Ramos (cell line): ENCODE results near the gene C19orf33.

Source experiments
- in situ Hi-C: fragments of 300-500 bp; cut with MboI; formaldehyde crosslinking; loops from one replicate; pipeline ENCODE4 v1.14.3; 2022; ENCODE audit warnings: low sequenced_read_pairs; ENCODE audit not compliant: unreplicated experiment

Gene C19orf33

DNA sequence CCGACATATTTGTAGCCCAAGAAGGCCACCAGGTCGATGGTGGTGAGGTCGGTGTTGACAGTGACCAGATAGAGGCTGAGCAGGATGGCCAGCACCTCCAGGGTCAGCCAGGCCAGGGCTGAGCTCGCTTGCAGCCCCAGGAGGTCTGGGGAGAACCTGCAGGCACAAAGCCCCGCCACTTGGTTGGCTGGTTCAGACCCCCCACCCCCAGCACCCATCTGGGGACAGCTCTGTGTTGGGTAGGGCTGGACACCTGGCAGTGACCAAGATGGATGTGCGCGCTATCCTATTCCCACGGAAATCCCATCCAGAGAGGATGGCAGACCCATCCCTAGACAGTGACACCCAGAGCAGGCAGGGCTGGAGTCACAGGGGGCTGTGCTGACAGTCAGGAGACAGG is 3.5 kb downstream of the C19orf33 start:
- in situ Hi-C loops = no loop called here

DNA sequence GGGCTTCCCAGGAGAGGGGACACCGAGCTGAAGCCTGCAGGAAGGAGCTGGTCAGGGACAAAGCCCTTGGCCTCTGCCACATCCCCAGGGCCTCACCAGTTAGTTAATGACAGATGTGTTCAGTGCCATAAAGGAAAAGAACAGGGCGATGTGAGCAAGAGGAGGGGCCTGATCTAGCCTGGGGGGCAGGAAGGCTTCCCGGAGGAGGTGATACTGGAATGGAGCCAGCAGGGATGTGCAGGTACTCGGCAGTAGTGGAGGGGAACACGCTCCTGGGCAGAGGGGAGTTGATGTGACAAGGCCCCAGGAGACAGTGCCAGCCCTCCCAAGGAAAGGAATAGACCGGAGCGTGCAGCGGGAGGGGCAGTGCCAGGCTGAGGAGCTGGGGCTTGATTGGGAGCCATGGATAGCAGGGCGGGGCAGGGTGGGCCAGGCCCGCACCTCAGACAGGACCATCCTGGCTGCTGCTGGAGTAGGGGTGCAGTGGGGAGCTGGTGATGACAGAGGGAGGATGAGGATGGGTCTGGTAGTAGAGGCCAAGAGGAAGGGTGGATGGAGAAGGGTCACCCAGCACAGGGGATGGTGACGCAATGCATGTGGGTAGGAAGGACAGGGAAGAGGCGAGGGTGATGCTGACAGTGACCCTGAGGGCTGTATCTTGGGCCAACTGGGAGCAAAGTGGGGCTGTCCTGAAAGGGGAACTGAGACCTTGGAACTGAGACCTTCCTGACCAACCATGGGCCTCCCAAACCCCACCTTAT is 4.1 kb downstream of the C19orf33 start:
- in situ Hi-C loops = no loop called here

GRCh38 chr19:38308926-38309614 is 5.0 kb downstream of the C19orf33 start:
- in situ Hi-C loops = no loop called here

- in situ Hi-C loops = no loop called here
These were observed 5.7 kb downstream of the C19orf33 start for GRCh38 chr19:38309615-38310278.

GRCh38 chr19:38310279-38310670 is 6.2 kb downstream of the C19orf33 start:
- in situ Hi-C loops = no loop called here

GRCh38 chr19:38310986-38311385 is 6.9 kb downstream of the C19orf33 start:
- in situ Hi-C loops = no loop called here

DNA sequence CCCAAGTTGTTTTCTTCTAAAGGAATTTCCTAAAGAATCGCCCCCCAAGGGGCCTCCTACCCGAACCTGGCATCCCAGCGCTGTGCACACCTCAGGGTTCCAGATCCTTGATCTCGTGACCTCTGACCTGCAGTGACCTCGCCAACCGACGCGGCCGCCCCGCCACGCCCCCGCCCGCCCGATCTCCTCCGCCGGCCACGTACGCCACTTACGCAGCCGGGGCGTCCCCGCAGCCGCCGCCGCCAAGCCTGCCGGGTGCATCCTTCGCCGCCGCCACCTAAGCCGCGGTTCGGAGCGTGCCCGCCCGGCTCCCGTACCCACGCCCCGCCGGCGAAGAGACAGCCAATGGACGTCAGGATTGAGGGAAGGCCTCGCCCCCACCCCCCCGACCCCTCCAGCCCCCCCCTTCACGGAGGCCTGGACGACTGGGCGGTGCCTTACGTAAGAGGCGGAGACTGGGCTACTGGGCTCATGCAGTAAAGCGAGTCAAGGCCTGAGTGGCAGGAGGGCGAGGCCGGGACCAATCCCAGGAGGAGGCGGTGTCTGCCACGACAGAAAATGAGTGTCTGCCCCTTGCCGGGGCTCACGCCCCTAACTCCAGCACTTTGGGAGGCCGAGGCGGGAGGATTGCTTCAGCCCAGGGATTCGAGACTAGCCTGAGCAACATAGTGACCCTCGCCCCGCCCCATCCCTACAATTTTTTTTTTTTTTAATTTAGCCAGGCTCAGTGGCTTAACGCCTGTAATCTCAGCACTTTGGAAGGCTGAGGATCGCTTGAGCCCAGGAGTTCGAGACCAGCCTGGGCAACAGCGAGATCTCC is 11.8 kb downstream of the C19orf33 start, which contains the start of gene YIF1B:
YIF1B (minus strand) TSS at position 291 of the 820 bp plus-strand sequence; CDS start at position 261, 30 bp downstream.
- in situ Hi-C loops = no loop called here

- in situ Hi-C loops = no loop called here
These were observed 12.5 kb downstream of the C19orf33 start for GRCh38 chr19:38316477-38317067.

DNA sequence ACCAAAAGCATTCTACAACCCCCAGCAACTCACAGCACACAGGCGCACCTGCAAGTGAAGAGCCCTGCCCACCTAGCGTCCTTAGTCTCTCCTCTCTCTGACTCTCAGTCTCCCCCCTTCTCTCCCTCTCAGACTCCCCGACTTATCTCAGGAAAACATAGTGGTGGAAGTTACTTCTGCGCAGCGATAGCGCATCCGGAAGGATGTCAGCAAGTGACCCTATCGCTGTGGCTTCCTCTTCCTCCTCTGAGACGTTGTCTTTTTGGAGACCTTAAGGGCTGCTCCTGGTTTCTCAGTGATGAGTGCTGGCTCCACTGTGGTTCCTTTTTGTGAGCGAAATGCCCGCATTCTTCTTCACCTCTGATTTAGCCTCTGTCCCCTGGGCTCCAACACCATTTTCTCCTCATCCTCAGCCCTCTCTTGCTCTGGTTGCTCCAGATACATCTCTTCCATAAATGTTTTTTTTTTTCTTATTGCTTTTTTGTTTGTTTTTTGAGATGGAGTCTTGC is 13.1 kb downstream of the C19orf33 start:
- in situ Hi-C loops = no loop called here

DNA sequence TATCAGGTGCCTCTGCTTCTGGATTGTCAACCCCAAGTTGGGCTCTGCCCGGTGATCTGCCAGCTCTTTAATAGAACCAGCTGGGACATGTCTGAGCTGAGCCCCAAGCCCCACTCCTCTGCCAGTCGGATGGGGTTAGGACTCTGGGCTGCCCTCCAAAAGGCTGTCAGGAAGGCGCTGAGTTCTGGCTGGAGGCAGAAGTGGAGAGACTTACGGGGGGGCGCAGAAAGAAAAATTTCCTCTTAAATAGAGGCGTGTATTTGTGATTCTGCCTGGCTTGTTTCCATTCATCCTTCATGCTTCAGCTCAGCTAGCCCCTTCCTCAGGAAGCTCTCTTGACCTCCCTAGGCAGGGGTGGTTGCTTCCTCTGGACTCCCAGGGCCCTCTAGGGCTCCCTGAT is 14.6 kb downstream of the C19orf33 start:
- in situ Hi-C loops = no loop called here

GRCh38 chr19:38319421-38320258 is 15.6 kb downstream of the C19orf33 start, which contains the start of gene KCNK6:
Gene KCNK6 (plus strand): TSS chr19:38319845. CDS start chr19:38319951, 106 bp downstream.
- in situ Hi-C loops = no loop called here

GRCh38 chr19:38320969-38321339 is 16.9 kb downstream of the C19orf33 start:
- in situ Hi-C loops = no loop called here

DNA sequence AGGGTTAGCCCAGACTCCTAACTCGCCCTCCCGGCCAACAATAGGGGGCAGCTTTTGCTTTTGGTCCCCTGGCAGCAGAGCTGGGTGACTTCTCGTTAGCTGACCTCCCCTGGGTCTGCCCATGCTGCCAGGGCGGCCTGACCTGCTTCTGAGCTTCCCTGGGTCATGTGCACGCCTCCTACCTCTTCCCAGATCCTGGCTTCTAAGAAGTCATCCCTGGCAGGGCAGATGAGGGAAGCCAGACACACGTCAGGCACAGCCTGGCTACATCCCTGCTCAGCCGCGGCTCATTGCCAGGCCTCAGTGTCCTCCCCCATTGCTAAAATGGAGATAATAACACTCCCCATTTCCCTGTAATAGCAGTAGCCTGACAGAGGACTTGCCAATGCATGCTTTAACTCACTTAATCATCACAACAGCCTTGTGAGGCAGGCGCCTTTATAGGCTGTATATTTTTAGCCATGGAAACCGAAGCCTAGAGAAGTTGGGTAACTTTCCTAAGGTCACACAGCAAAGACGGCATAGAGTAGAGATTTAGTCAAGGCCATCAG is 17.7 kb downstream of the C19orf33 start:
- in situ Hi-C loops = no loop called here

DNA sequence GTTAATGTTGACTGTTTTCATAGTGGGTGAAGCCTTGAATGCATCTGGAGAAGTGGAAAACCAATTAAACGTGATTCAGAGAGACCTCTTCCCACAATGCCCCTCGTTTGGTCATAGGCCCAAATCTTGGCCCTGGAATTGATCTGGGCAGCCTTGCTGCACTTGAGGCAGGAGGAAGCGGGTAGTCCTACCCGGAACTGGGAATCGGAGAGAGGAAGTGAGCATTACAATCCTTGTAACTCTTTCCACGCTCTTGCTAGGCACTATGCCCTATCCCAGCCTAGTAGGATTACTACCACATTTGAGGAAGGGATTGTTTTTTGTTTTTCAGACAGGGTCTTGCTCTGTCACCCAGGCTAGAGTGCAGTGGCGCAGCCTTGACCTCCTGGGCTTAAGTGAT is 19.2 kb downstream of the C19orf33 start:
- in situ Hi-C loops = no loop called here

DNA sequence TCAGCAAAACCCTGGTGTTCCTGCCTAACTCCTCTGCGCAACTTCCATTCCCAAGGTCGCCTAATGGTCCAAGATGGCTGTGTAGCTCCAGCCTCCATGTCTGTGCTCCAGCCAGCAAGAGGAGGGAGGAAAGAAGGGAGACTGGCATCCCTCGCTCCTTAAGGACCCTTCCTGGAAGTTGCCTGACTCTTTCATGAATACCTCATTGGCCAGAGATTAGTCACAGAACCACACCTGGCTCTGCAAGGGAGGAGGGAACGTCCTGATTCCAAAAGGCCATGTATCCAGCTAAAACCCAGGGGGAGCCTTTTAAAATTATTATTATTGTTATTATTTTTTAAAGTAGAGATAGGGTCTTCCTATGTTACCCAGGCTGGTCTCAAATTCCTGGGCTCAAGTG is 20.4 kb downstream of the C19orf33 start:
- in situ Hi-C loops = no loop called here

- in situ Hi-C loops = loop anchor here (5.0 kb wide), 2 partner anchors 84 to 424 kb away; no protein-coding TSS in a partner anchor
These were observed 22.5 kb downstream of the C19orf33 start for GRCh38 chr19:38326591-38326990.

GRCh38 chr19:38329651-38330050 is 25.6 kb downstream of the C19orf33 start:
- in situ Hi-C loops = loop anchor here (5.0 kb wide), 2 partner anchors 87 to 427 kb away; no protein-coding TSS in a partner anchor

GRCh38 chr19:38331728-38332127 is 27.7 kb downstream of the C19orf33 start:
- in situ Hi-C loops = no loop called here
